ENCODE measurements around the gene ABHD2.
"Not testable (repeated sequence)": the region's sequence is repeated elsewhere in the genome, so short reads cannot be mapped to it uniquely, and the experiment has no call there.

DNA sequence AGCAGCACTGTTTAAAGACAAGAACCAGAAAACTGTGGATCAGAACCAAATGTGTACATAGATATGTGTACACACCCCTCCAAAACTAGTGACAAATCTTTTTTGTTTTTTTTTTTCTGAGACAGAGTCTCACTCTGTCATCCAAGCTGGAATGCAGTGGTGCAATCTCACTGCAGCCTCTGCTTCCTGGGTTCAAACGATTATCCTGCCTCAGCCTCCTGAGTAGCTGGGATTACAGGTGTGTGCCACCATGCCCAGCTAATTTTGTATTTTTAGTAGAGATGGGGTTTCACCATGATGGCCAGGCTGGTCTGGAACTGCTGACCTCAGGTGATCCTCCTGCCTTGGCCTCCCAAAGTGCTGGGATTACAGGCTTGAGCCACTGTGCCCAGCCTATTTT is 2.3 kb upstream of the ABHD2 start:
- TF ChIP-seq, protein P1, sequence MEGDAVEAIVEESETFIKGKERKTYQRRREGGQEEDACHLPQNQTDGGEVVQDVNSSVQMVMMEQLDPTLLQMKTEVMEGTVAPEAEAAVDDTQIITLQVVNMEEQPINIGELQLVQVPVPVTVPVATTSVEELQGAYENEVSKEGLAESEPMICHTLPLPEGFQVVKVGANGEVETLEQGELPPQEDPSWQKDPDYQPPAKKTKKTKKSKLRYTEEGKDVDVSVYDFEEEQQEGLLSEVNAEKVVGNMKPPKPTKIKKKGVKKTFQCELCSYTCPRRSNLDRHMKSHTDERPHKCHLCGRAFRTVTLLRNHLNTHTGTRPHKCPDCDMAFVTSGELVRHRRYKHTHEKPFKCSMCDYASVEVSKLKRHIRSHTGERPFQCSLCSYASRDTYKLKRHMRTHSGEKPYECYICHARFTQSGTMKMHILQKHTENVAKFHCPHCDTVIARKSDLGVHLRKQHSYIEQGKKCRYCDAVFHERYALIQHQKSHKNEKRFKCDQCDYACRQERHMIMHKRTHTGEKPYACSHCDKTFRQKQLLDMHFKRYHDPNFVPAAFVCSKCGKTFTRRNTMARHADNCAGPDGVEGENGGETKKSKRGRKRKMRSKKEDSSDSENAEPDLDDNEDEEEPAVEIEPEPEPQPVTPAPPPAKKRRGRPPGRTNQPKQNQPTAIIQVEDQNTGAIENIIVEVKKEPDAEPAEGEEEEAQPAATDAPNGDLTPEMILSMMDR (IDR thresholded peaks at IDR 0.05; ENCODE audit: borderline replicate concordance, extremely low read depth, low read length, poor library complexity, severe bottlenecking), result not testable (repeated sequence)
- TF ChIP-seq EZH2 (IDR thresholded peaks at IDR 0.05; ENCODE audit: borderline replicate concordance, low read depth, low read length, severe bottlenecking), result not testable (repeated sequence)

All from DND-41 (cell line).